OCI-LY3 (cell line): Measurements from ENCODE around the gene CAMTA1.

ENCODE experiments used
- H2AFZ ChIP-seq: fragments of 200-600, 300-600 bp; shearing (Covaris generic); 2 replicates; pipeline ENCODE4 v1.6.0; 2014; ENCODE audit warnings: antibody characterized with exemption, low read depth, low read length
- H3K27ac ChIP-seq: fragments of 200-600, 300-600 bp; sonication (generic); 2 replicates; pipeline ENCODE4 v1.5.1; 2014; ENCODE audit warnings: mild to moderate bottlenecking, low read length, moderate library complexity, mixed read lengths
- H3K27me3 ChIP-seq: fragments of 200-600, 300-600 bp; sonication (generic); 2 replicates; pipeline ENCODE4 v1.6.1; 2014; ENCODE audit warnings: low read depth, low read length, mixed read lengths
- H3K36me3 ChIP-seq: fragments of 200-600, 300-600 bp; sonication (generic); replicated peaks from 2 replicates; pipeline ENCODE3; 2014; ENCODE audit warnings: low read depth, low read length, mixed read lengths
- H3K4me1 ChIP-seq: fragments of 300-600, 200-600 bp; sonication (generic); 2 replicates; pipeline ENCODE4 v1.6.1; 2014; ENCODE audit warnings: low read length, mixed read lengths
- H3K4me2 ChIP-seq: fragments of 200-600, 300-600 bp; sonication (generic); 2 replicates; pipeline ENCODE4 v1.6.1; 2014; ENCODE audit warnings: low read length, mixed read lengths
- H3K4me3 ChIP-seq: fragments of 300-600, 200-600 bp; sonication (generic); 2 replicates; pipeline ENCODE4 v1.5.1; 2014; ENCODE audit warnings: antibody characterized with exemption, mild to moderate bottlenecking, low read length, moderate library complexity
- H3K79me2 ChIP-seq: fragments of 300-600, 200-600 bp; shearing (Covaris generic); 2 replicates; pipeline ENCODE4 v1.6.1; 2014; ENCODE audit warnings: mild to moderate bottlenecking, low read length, mixed read lengths
- H3K9ac ChIP-seq: fragments of 300-600, 200-600 bp; shearing (Covaris generic); 2 replicates; pipeline ENCODE4 v1.6.0; 2014; ENCODE audit warnings: mild to moderate bottlenecking, low read length, moderate library complexity
- H3K9me3 ChIP-seq: fragments of 200-600, 300-600 bp; shearing (Covaris generic); 2 replicates; pipeline ENCODE4 v1.6.1; 2014; ENCODE audit warnings: low read length, mixed read lengths; ENCODE audit not compliant: insufficient read depth
- H4K20me1 ChIP-seq: fragments of 200-600, 300-600 bp; sonication (generic); 2 replicates; pipeline ENCODE4 v1.6.1; 2016; ENCODE audit warnings: low read length, mixed read lengths; ENCODE audit not compliant: insufficient read depth
- CTCF ChIP-seq: fragments of 200-600, 300-600 bp; sonication (generic); IDR thresholded peaks from 2 replicates; pipeline ENCODE4 v1.5.1; 2014; ENCODE audit warnings: antibody characterized with exemption, low read length, low read depth
- EZH2phosphoT487 ChIP-seq: fragments of 200-600 bp; shearing (Covaris generic); IDR thresholded peaks from 2 replicates; pipeline ENCODE4 v1.6.1; 2018; ENCODE audit warnings: antibody characterized with exemption, mixed run types, low read depth

CAMTA1 gene

GRCh38 chr1:6898974-6899539 is 113.8 kb downstream of the CAMTA1 start:
- no peak for TF ChIP-seq EZH2phosphoT487
- TF ChIP-seq CTCF: no peak
- H3K4me2 ChIP-seq: no peak overlapping the region
- peaks cover 4% of the 10 kb centered on the region for H3K4me1 ChIP-seq
- no peaks in the 10 kb centered on the region for H3K9me3 ChIP-seq
- H4K20me1 ChIP-seq: no peaks in the 10 kb centered on the region
- H3K27ac ChIP-seq: no peak overlapping the region
- H3K36me3 ChIP-seq: no peaks in the 10 kb centered on the region
- H3K27me3 ChIP-seq: no peaks in the 10 kb centered on the region
- H2AFZ ChIP-seq: no peak overlapping the region
- H3K79me2 ChIP-seq: no peaks in the 10 kb centered on the region
- H3K9ac ChIP-seq: no peak overlapping the region
- no peak overlapping the region for H3K4me3 ChIP-seq

- TF ChIP-seq EZH2phosphoT487 (no peak), CTCF (no peak)
- H3K4me2 ChIP-seq: no peak overlapping the region
- H3K27me3 ChIP-seq: no peaks in the 10 kb centered on the region
- H3K9me3 ChIP-seq: no peaks in the 10 kb centered on the region
- no peak overlapping the region for H3K4me3 ChIP-seq
- no peaks in the 10 kb centered on the region for H4K20me1 ChIP-seq
- H2AFZ ChIP-seq: no peak overlapping the region
- no peaks in the 10 kb centered on the region for H3K79me2 ChIP-seq
- H3K4me1 ChIP-seq: no peaks in the 10 kb centered on the region
- H3K36me3 ChIP-seq: no peaks in the 10 kb centered on the region
- no peak overlapping the region for H3K9ac ChIP-seq
- no peak overlapping the region for H3K27ac ChIP-seq
Observed at GRCh38 chr1:6899621-6900020, 114.4 kb downstream of the CAMTA1 start.

- Histone ChIP-seq H3K79me2 (no peaks in the 10 kb centered on the region), H3K9ac (no peak overlapping the region), H4K20me1 (no peaks in the 10 kb centered on the region), H3K27me3 (no peaks in the 10 kb centered on the region), H3K4me1 (peaks cover 10% of the 10 kb centered on the region), H3K9me3 (no peaks in the 10 kb centered on the region), H3K4me3 (no peak overlapping the region), H3K4me2 (no peak overlapping the region), H2AFZ (no peak overlapping the region), H3K27ac (no peak overlapping the region), H3K36me3 (no peaks in the 10 kb centered on the region)
- no peak for TF ChIP-seq EZH2phosphoT487
- no peak for TF ChIP-seq CTCF
Observed at GRCh38 chr1:6902153-6902552, 116.9 kb downstream of the CAMTA1 start.

- Histone ChIP-seq H3K79me2 (no peaks in the 10 kb centered on the region), H2AFZ (no peak overlapping the region), H3K36me3 (no peaks in the 10 kb centered on the region), H3K27ac (no peak overlapping the region), H4K20me1 (no peaks in the 10 kb centered on the region), H3K4me1 (peaks cover 10% of the 10 kb centered on the region), H3K4me2 (no peak overlapping the region), H3K4me3 (no peak overlapping the region), H3K27me3 (no peaks in the 10 kb centered on the region), H3K9me3 (no peaks in the 10 kb centered on the region), H3K9ac (no peak overlapping the region)
- TF ChIP-seq CTCF (no peak), EZH2phosphoT487 (no peak)
Observed at GRCh38 chr1:6904476-6905170, 119.4 kb downstream of the CAMTA1 start.
